SJCRH30 (cell line): ENCODE data around the gene ZNF609. TPM values are rescaled to one million over a fixed set of nuclear protein-coding genes. Genes with fewer than 3 reads are reported as not detected.
A peak's percentile ranks its signal among the peaks of the same experiment; 100 is the strongest.

Experiments used
- DNase-seq, 2 experiments: peaks; one replicate each; pipeline ENCODE4 v3.0.0-alpha.2; 2015 to 2020
- H3K27ac ChIP-seq: fragments of 250-450 bp; sonication (Bioruptor Pico); 2 replicates; pipeline ENCODE4 v1.5.1; 2020; ENCODE audit warnings: mild to moderate bottlenecking, moderate library complexity
- H3K27me3 ChIP-seq: fragments of 250-450 bp; sonication (Bioruptor Pico); 2 replicates; pipeline ENCODE4 v1.5.1; 2020; ENCODE audit warnings: mild to moderate bottlenecking, moderate library complexity
- H3K36me3 ChIP-seq: fragments of 250-450 bp; sonication (Bioruptor Pico); 2 replicates; pipeline ENCODE4 v1.5.1; 2020; ENCODE audit warnings: mild to moderate bottlenecking, moderate library complexity
- H3K4me1 ChIP-seq: fragments of 250-450 bp; sonication (Bioruptor Pico); 2 replicates; pipeline ENCODE4 v1.5.1; 2020; ENCODE audit warnings: mild to moderate bottlenecking, moderate library complexity
- H3K4me3 ChIP-seq: fragments of 250-450 bp; sonication (Bioruptor Pico); 2 replicates; pipeline ENCODE4 v1.5.1; 2020; ENCODE audit warnings: mild to moderate bottlenecking, moderate library complexity
- H3K9me3 ChIP-seq: fragments of 250-450 bp; sonication (Bioruptor Pico); replicated peaks from 2 replicates; pipeline ENCODE4 v1.5.1; 2020; ENCODE audit warnings: mild to moderate bottlenecking, moderate library complexity
- total RNA-seq: library from RNA; depleted of rRNA; stranded (reverse); fragments of >200 nt; shearing (Covaris generic); gene quantifications from 2 replicates; pipeline ENCODE4 v1.2.3, GENCODE V29; 2014

The ZNF609 gene
- total RNA-seq, 1 experiment from 2014 or later: 27.4 TPM

GRCh38 chr15:64527263-64527984, 67.0 kb downstream of the ZNF609 start:
- Histone ChIP-seq H3K4me1 (peaks cover 9% of the 10 kb centered on the region), H3K27me3 (no peaks in the 10 kb centered on the region), H3K4me3 (no peak overlapping the region), H3K27ac (no peak overlapping the region), H3K36me3 (0 out of 2 replicates have a peak, but pooled peaks cover 2% of the 10 kb centered on the region), H3K9me3 (no peaks in the 10 kb centered on the region)
- DNase-seq: no peak

DNA sequence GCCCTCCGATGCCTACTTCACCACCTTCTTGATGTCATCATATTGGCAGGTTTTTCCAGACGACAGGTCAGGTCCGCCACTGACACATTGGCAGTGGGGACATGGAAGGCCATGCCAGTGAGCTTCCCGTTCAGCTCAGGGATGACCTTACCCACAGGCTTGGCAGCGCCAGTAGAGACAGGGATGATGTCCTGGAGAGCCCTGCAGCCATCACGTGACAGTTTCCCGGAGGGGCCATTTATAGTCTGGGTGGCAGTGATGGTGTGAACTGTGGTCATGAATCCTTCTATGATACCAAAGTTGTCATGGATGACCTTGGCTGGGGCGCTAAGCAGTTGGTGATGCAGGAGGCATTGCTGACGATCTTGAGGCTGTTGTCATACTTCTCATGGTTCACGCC, 68.5 kb downstream of the ZNF609 start:
- Histone ChIP-seq H3K4me1 (no peaks in the 10 kb centered on the region; the same call in 1 of the 2 replicates), H3K36me3 (0 out of 2 replicates have a peak, but pooled peaks cover 2% of the 10 kb centered on the region), H3K27me3 (no peaks in the 10 kb centered on the region), H3K27ac (no peak overlapping the region), H3K4me3 (no peak overlapping the region), H3K9me3 (no peaks in the 10 kb centered on the region)
- no peak for DNase-seq

- Histone ChIP-seq H3K9me3 (no peaks in the 10 kb centered on the region), H3K4me1 (no peaks in the 10 kb centered on the region; the same call in 1 of the 2 replicates), H3K4me3 (no peak overlapping the region), H3K27me3 (no peaks in the 10 kb centered on the region), H3K36me3 (0 out of 2 replicates have a peak, but pooled peaks cover 2% of the 10 kb centered on the region), H3K27ac (no peak overlapping the region)
- no peak for DNase-seq
These were observed 70.1 kb downstream of the ZNF609 start for GRCh38 chr15:64530472-64530871.

DNA sequence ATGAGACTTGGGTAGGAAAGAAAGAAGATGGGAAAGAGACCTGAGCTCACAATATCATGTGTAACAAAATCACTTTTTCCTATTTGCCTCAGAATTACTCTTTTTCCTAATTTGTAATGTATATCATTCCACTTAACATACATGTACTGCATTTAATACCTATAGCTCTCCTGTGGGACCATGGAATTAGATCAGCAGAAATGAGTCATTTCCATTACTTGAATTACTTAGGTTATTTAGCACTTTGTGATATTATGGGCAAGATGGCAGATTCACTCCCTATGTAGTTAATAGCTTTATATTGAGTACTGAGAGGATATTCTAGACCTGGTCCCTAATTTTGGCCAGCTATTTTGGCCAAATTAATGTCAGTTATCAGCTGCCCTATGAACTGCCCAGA, 70.5 kb downstream of the ZNF609 start:
- Histone ChIP-seq H3K9me3 (no peaks in the 10 kb centered on the region), H3K4me1 (no peaks in the 10 kb centered on the region; the same call in 1 of the 2 replicates), H3K36me3 (0 out of 2 replicates have a peak, but pooled peaks cover 2% of the 10 kb centered on the region), H3K27me3 (no peaks in the 10 kb centered on the region), H3K27ac (no peak overlapping the region), H3K4me3 (no peak overlapping the region)
- DNase-seq: no peak

DNA sequence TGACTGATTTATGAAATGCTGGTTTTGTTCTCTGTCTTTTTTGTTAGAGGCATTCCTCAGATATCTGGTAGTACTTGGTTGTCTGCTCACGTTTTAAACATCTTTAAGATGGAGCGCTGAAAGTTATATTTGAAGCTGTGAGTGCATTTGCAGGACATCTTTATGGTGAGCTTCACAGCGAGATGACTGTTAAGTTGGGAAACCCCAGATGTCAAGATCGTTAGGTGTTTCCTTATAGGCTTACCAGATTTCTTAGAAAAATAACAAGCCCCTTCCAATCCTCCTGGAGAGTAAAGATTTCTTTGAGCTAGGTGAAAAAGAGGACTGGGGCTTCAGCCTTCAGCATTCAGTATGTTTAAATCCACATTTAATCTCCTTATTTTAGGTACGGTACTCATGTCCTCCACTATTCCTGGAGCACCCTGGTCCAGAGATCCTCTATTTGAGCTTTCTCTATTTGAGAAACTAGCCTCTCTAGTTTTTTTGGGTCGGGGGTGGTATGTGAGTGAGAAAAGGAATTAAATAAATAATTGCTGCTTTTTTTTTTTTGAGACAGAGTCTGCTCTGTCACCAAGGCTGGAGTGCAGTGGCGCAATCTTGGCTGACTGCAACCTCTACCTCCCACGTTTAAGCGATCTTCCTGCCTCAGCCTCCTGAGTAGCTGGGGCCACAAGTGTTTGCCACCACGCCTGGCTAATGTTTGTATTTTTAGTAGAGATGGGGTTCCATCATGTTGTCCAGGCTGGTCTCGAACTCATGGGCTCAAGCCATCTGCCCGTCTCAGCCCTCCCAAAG, 72.3 kb downstream of the ZNF609 start:
- Histone ChIP-seq H3K9me3 (no peaks in the 10 kb centered on the region), H3K27ac (no peak overlapping the region), H3K4me1 (peaks cover 4% of the 10 kb centered on the region), H3K4me3 (no peak overlapping the region), H3K27me3 (no peaks in the 10 kb centered on the region), H3K36me3 (0 out of 2 replicates have a peak, but pooled peaks cover 2% of the 10 kb centered on the region)
- DNase-seq: no peak

- peaks cover 4% of the 10 kb centered on the region for H3K4me1 ChIP-seq
- no peak overlapping the region for H3K27ac ChIP-seq
- DNase-seq: no peak
These were observed 75.3 kb downstream of the ZNF609 start for GRCh38 chr15:64535460-64536243.

GRCh38 chr15:64536244-64536836, 76.0 kb downstream of the ZNF609 start:
- peak in 1 of 2 experiments; percentile 20 for DNase-seq
- H3K36me3 ChIP-seq: no peaks in the 10 kb centered on the region
- peaks cover 4% of the 10 kb centered on the region for H3K4me1 ChIP-seq
- H3K27me3 ChIP-seq: no peaks in the 10 kb centered on the region
- H3K4me3 ChIP-seq: no peak overlapping the region
- no peak overlapping the region for H3K27ac ChIP-seq
- no peaks in the 10 kb centered on the region for H3K9me3 ChIP-seq

More at GRCh38 chr15:64535460-64536243, 75.3 kb downstream of the ZNF609 start:
- Histone ChIP-seq H3K27me3 (no peaks in the 10 kb centered on the region), H3K36me3 (no peaks in the 10 kb centered on the region), H3K9me3 (no peaks in the 10 kb centered on the region), H3K4me3 (no peak overlapping the region)

DNA sequence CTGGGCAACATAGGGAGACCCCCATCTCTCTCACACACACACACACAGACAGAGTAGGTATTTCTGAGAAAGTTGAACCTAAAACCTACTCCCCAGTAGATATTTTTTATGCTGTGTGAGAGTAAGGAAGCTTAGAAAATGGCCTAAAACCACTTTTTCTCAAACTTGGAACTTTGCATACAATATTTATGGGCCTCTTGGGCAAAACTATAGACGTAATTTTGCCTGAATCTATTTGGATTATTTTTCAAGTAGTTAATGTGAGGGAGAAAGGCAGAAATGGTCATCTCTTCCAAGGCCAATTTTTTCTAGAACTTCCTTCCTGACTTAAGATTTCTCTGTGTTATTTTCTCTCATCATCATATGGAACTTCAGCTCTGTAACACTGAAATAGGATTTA, 81.7 kb downstream of the ZNF609 start:
- Histone ChIP-seq H3K27ac (no peak overlapping the region), H3K4me1 (peaks cover 11% of the 10 kb centered on the region), H3K27me3 (no peaks in the 10 kb centered on the region), H3K4me3 (no peak overlapping the region), H3K36me3 (no peaks in the 10 kb centered on the region), H3K9me3 (no peaks in the 10 kb centered on the region)
- DNase-seq: no peak

DNA sequence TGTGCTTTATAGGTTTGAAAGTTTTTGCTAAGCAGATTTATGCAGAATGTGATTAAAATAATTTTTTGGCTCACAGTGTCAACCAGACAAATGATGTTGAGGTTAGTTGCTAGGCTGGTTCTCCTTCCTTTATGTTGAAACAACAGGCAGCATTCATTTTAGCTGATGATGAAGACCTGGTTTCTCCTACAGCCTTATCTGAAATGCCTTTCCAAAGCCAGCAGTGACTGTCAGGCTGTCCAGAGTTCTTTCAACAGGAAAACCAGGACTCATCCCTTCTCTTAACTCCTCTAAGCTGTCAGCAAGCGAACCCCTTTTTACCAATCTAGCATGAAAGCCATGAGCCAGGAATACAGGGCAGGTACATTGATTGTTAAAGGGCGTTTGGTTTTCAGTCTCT, 84.1 kb downstream of the ZNF609 start:
- Histone ChIP-seq H3K27ac (no peak overlapping the region), H3K27me3 (no peaks in the 10 kb centered on the region), H3K36me3 (no peaks in the 10 kb centered on the region), H3K9me3 (no peaks in the 10 kb centered on the region), H3K4me3 (no peak overlapping the region), H3K4me1 (peaks cover 20% of the 10 kb centered on the region)
- no peak for DNase-seq

GRCh38 chr15:64547275-64547674, 86.9 kb downstream of the ZNF609 start:
- DNase-seq: peak in 1 of 2 experiments; percentile 23
- Histone ChIP-seq H3K9me3 (no peaks in the 10 kb centered on the region), H3K4me1 (peaks cover 20% of the 10 kb centered on the region), H3K4me3 (no peak overlapping the region), H3K36me3 (no peaks in the 10 kb centered on the region), H3K27me3 (no peaks in the 10 kb centered on the region), H3K27ac (peak overlapping the region; percentile 77)

DNA sequence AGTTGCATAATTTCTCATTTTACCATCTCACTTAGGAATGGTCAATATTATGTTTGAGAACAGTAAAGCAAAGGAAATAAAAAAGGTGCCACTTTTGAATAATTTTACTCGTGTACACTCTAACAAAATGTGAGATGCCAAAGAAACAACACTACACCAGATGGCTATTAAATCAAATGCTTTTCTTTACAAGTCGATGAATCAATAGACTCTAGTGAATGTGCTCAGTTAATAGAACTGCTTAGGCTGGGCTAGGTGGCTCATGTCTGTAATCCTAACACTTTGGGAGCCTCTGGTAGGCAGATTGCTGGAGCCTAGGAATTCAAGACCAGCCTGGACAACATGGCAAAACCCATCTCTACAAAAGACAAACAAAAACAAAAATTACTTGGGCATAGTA, 87.9 kb downstream of the ZNF609 start:
- Histone ChIP-seq H3K4me1 (peaks cover 20% of the 10 kb centered on the region), H3K36me3 (no peaks in the 10 kb centered on the region), H3K27ac (no peak overlapping the region), H3K27me3 (no peaks in the 10 kb centered on the region), H3K9me3 (no peaks in the 10 kb centered on the region), H3K4me3 (no peak overlapping the region)
- DNase-seq: no peak

- Histone ChIP-seq H3K27ac (no peak overlapping the region), H3K36me3 (no peaks in the 10 kb centered on the region), H3K4me3 (no peak overlapping the region), H3K4me1 (peaks cover 20% of the 10 kb centered on the region), H3K9me3 (no peaks in the 10 kb centered on the region), H3K27me3 (no peaks in the 10 kb centered on the region)
- DNase-seq: no peak
These were observed 89.5 kb downstream of the ZNF609 start for GRCh38 chr15:64549860-64550259.

DNA sequence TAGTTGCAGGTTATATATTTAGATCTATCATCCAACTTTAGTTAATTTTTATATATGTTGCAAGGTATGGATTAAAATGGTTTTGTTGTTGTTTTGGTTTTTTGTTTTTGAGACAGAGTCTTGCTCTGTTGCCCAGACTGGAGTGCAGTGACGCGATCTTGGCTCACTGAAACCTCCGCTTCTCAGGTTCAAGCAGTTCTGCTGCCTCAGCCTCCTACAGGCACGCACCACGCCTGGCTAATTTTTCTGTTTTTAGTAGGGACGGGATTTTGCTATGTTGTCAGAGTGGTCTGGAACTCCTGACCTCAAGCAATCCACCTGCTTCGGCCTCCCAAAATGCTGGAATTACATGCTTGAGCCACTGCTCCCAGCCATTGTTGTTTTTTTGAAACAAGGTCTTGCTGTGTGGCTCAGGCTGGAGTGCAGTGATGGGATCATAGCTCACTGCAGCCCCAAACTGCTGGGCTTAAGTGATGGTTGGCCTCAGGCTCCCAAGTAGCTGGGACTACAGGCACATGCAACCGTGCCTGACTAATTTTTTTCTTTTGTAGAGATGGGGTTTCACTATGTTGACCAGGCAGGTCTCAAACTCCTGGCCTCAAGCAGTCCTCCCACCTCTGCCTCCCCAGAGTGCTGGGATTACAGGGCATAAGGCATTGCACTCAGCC, 92.0 kb downstream of the ZNF609 start:
- no peak overlapping the region for H3K4me3 ChIP-seq
- H3K36me3 ChIP-seq: no peaks in the 10 kb centered on the region
- no peaks in the 10 kb centered on the region for H3K9me3 ChIP-seq
- H3K4me1 ChIP-seq: peaks cover 6% of the 10 kb centered on the region; the same call in 1 of the 2 replicates
- peak in 1 of 2 experiments; percentile 34 for DNase-seq
- no peaks in the 10 kb centered on the region for H3K27me3 ChIP-seq
- no peak overlapping the region for H3K27ac ChIP-seq
